Measurements from ENCODE around the gene CALML6. TPM values are rescaled to one million over a fixed set of nuclear protein-coding genes. Genes with fewer than 3 reads are reported as not detected.

Gene CALML6
- polyA plus RNA-seq, 3 donors = 0.24 TPM; not detected in 2

- WGBS (ENCODE audit: insufficient coverage) = 33% methylated on average over 13 of the region's 15 CpGs
- Histone ChIP-seq H3K79me2 (ENCODE audit: insufficient read depth, low read length) (no peaks in the 10 kb centered on the region), H3K4me1 (ENCODE audit: control insufficient read depth in 1 of 2, insufficient read depth in 2 of 2, low read length in 2 of 2) (peaks cover 13 to 17% of the 10 kb centered on the region in 2 donors), H4K20me1 (ENCODE audit: insufficient read depth, low read length) (peaks cover 6% of the 10 kb centered on the region), H3K4me2 (replicated peaks; ENCODE audit: extremely low read depth, low read length, poor library complexity, severe bottlenecking) (no peak overlapping the region), H3K9ac (ENCODE audit: insufficient read depth, low read length, poor library complexity, severe bottlenecking) (no peak overlapping the region), H3K4me3 (replicated peaks in 1 of 3; ENCODE audit: low read depth in 2 of 3, low read length in 3 of 3) (no peak overlapping the region), H3K27me3 (ENCODE audit: control insufficient read depth in 2 of 2, insufficient read depth in 2 of 2, low read length in 2 of 2) (peaks cover 0 to 5% of the 10 kb centered on the region in 2 donors), H3K27ac (ENCODE audit: low read depth in 1 of 2, low read length in 2 of 2) (no peak overlapping the region), H3K36me3 (replicated peaks in 1 of 2; ENCODE audit: control insufficient read depth in 1 of 2, insufficient read depth in 2 of 2, low read length in 2 of 2) (no peaks in the 10 kb centered on the region), H3K9me3 (replicated peaks in 1 of 2; ENCODE audit: control insufficient read depth in 1 of 2, insufficient read depth in 1 of 2, low read length in 2 of 2) (peaks cover 0 to 6% of the 10 kb centered on the region in 2 donors), H2AFZ (ENCODE audit: insufficient read depth, low read depth, low read length, poor library complexity, severe bottlenecking) (no peak overlapping the region)
- Mint-ChIP-seq H3K27ac (peak overlapping the region in 4 of 7 donors; percentile 35 to 80 (median 50)), H3K4me3 (peak overlapping the region in 1 of 2 donors; percentile 17), H3K27me3 (ENCODE audit: low read depth in 3 of 3) (peaks cover 3 to 7% (median 6%) of the 10 kb centered on the region in 3 donors), H3K36me3 (no peaks in the 10 kb centered on the region), H3K4me1 (peaks cover 14% of the 10 kb centered on the region), H3K9me3 (peaks cover 0 to 7% (median 3%) of the 10 kb centered on the region in 7 donors)
- intact Hi-C loops (cut with micrococcal nuclease) = loop anchor here (5.0 kb wide), 3 partner anchors 49 to 144 kb away; no protein-coding TSS in a partner anchor
- DNase-seq = peak; percentile 80 to 85 (median 81)
- peak; percentile 84 for TF ChIP-seq CTCF (IDR thresholded peaks at IDR 0.05)
Observed at GRCh38 chr1:1906185-1907097, 8.6 kb upstream of the CALML6 start.

- Histone ChIP-seq H3K4me1 (ENCODE audit: control insufficient read depth in 1 of 2, insufficient read depth in 2 of 2, low read length in 2 of 2) (peaks cover 13 to 17% of the 10 kb centered on the region in 2 donors), H3K4me2 (replicated peaks; ENCODE audit: extremely low read depth, low read length, poor library complexity, severe bottlenecking) (no peak overlapping the region), H3K4me3 (replicated peaks in 1 of 3; ENCODE audit: low read depth in 2 of 3, low read length in 3 of 3) (no peak overlapping the region), H3K27ac (ENCODE audit: low read depth in 1 of 2, low read length in 2 of 2) (no peak overlapping the region), H3K79me2 (ENCODE audit: insufficient read depth, low read length) (no peaks in the 10 kb centered on the region), H3K9ac (ENCODE audit: insufficient read depth, low read length, poor library complexity, severe bottlenecking) (no peak overlapping the region), H3K27me3 (ENCODE audit: control insufficient read depth in 2 of 2, insufficient read depth in 2 of 2, low read length in 2 of 2) (peaks cover 0 to 5% of the 10 kb centered on the region in 2 donors), H4K20me1 (ENCODE audit: insufficient read depth, low read length) (peaks cover 6% of the 10 kb centered on the region), H2AFZ (ENCODE audit: insufficient read depth, low read depth, low read length, poor library complexity, severe bottlenecking) (no peak overlapping the region), H3K9me3 (replicated peaks in 1 of 2; ENCODE audit: control insufficient read depth in 1 of 2, insufficient read depth in 1 of 2, low read length in 2 of 2) (peaks cover 0 to 6% of the 10 kb centered on the region in 2 donors), H3K36me3 (replicated peaks in 1 of 2; ENCODE audit: control insufficient read depth in 1 of 2, insufficient read depth in 2 of 2, low read length in 2 of 2) (no peaks in the 10 kb centered on the region)
- H3K4me1 Mint-ChIP-seq = peaks cover 14% of the 10 kb centered on the region
- no peak for TF ChIP-seq CTCF (IDR thresholded peaks at IDR 0.05)
- H3K36me3 Mint-ChIP-seq = no peaks in the 10 kb centered on the region
- intact Hi-C loops (cut with micrococcal nuclease) = loop anchor here (5.0 kb wide), 3 partner anchors 50 to 145 kb away; no protein-coding TSS in a partner anchor
- H3K27ac Mint-ChIP-seq = no peak overlapping the region
- peaks cover 0 to 7% (median 3%) of the 10 kb centered on the region in 7 donors for H3K9me3 Mint-ChIP-seq
- 86% methylated on average over 7 of the region's 8 CpGs for whole genome bisulfite sequencing (ENCODE audit: insufficient coverage)
- H3K4me3 Mint-ChIP-seq = no peak overlapping the region
- peak in 1 of 3 donors; percentile 9 for DNase-seq
- H3K27me3 Mint-ChIP-seq (ENCODE audit: low read depth in 3 of 3) = peaks cover 4 to 9% (median 7%) of the 10 kb centered on the region in 3 donors
Observed at GRCh38 chr1:1907098-1907736, 7.8 kb upstream of the CALML6 start.

Measured in CD14-positive monocyte (primary cell).